T-helper 2 cell treated with Interferon-gamma antibody and Interleukin-4, amounts not matched to agents 5 μg/mL and 100 μg/mL, for 36 hours (primary cell): Measurements from ENCODE around the gene SLC8A1.

ENCODE experiments used
- DNase-seq: peaks from one replicate; pipeline ENCODE4 v3.0.0; 2021; ENCODE audit warnings: low spot score
- H3K27ac Mint-ChIP-seq: one replicate; pipeline ENCODE4 v1.8.0; 2021; ENCODE audit warnings: mild to moderate bottlenecking, mixed read lengths
- H3K27me3 Mint-ChIP-seq: one replicate; pipeline ENCODE4 v1.8.0; 2021; ENCODE audit warnings: low read depth, mixed read lengths
- H3K36me3 Mint-ChIP-seq: one replicate; pipeline ENCODE4 v1.8.0; 2021; ENCODE audit warnings: low read depth, mixed read lengths
- H3K4me1 Mint-ChIP-seq: one replicate; pipeline ENCODE4 v1.8.0; 2021; ENCODE audit warnings: low read depth, mixed read lengths
- H3K4me3 Mint-ChIP-seq: one replicate; pipeline ENCODE4 v1.8.0; 2022; ENCODE audit warnings: mild to moderate bottlenecking, moderate library complexity, mixed read lengths
- H3K9me3 Mint-ChIP-seq: one replicate; pipeline ENCODE4 v1.8.0; 2021; ENCODE audit warnings: mixed read lengths

The SLC8A1 gene

DNA sequence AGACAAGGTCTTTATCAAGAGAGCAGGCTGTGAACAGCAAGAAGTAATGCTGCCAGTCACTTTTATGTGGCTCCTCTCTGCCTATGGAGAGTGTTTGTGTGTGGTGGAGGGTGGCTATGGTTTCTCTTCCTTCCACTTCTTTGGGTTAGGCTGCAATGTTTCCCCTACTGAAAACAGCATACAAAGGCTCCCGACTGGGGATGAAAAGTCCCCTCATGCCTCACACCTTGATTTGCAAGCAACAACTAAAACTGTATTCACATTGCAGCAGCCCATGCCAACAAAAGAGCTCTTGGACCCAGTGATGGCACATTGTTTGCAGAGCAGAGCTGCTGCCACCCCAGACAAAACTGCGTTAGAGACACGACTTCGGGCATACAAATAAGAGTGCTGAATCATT, 301.6 kb downstream of the SLC8A1 start:
- Mint-ChIP-seq H3K27me3 (no peaks in the 10 kb centered on the region), H3K36me3 (peaks cover 3% of the 10 kb centered on the region), H3K27ac (no peak overlapping the region), H3K9me3 (no peaks in the 10 kb centered on the region), H3K4me3 (no peak overlapping the region), H3K4me1 (no peaks in the 10 kb centered on the region)
- DNase-seq: no peak

DNA sequence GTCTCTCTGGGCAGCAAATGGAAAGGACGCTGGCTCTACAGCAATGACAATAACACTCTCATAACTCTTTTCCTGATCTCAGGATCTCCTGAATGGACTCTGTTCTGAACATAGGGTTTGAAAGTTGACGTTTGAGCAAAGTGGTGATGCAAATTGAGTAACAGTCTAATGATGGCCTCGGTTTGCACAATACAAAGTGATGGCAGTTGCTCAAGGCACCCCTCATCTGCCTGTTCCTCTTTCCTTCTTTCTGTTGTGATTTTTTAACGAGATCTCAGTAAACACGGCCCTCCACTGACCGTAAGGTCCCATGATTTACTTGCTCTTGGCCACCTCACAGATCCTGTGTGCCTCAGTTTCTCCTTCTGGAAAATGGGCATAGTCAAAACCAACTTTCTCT, 303.6 kb downstream of the SLC8A1 start:
- no peak overlapping the region for H3K27ac Mint-ChIP-seq
- no peaks in the 10 kb centered on the region for H3K4me1 Mint-ChIP-seq
- no peak for DNase-seq
- H3K9me3 Mint-ChIP-seq: no peaks in the 10 kb centered on the region
- H3K4me3 Mint-ChIP-seq: no peak overlapping the region
- H3K36me3 Mint-ChIP-seq: peaks cover 3% of the 10 kb centered on the region
- H3K27me3 Mint-ChIP-seq: no peaks in the 10 kb centered on the region

DNA sequence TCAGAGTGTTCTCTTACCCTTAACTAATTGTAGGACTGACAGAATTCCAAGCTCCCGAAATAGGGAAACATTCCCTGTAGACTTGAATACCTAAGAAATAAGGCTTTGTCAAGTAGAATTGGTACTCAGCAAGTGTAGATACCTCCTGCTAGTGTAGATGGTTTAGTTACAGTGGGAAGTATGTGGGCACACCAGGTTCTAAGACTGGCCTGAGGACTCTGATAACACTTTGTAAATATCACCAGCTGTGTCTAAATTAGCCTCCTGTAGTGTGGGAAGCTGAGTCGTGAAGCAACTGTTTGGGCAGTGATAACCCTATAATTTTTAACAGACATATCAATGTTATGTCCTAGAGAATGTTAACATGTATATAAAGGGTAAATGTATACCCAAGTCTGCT, 304.5 kb downstream of the SLC8A1 start:
- DNase-seq: no peak
- Mint-ChIP-seq H3K9me3 (no peaks in the 10 kb centered on the region), H3K27me3 (no peaks in the 10 kb centered on the region), H3K4me3 (no peak overlapping the region), H3K36me3 (peaks cover 3% of the 10 kb centered on the region), H3K27ac (no peak overlapping the region), H3K4me1 (no peaks in the 10 kb centered on the region)

DNA sequence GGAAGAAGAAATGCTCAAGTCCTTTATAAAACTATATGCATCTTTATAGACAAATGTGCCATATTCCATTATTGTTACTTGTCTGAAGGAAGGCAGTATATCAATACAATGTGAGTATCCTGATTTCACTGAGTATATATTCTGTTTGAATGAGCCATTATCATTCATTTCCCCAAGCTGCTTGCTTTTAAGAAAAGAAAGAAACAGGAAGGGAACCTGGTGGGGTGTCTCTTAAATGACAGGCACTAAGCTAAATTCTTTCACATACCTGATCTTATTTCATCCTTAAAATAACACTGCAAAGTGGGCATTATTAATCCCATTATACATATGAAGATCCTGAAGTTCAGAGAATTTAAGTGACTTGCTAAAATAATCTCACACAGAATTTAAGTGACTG, 307.9 kb downstream of the SLC8A1 start:
- no peaks in the 10 kb centered on the region for H3K27me3 Mint-ChIP-seq
- no peak overlapping the region for H3K27ac Mint-ChIP-seq
- peaks cover 6% of the 10 kb centered on the region for H3K36me3 Mint-ChIP-seq
- H3K9me3 Mint-ChIP-seq: no peaks in the 10 kb centered on the region
- H3K4me1 Mint-ChIP-seq: no peaks in the 10 kb centered on the region
- DNase-seq: no peak
- no peak overlapping the region for H3K4me3 Mint-ChIP-seq

DNA sequence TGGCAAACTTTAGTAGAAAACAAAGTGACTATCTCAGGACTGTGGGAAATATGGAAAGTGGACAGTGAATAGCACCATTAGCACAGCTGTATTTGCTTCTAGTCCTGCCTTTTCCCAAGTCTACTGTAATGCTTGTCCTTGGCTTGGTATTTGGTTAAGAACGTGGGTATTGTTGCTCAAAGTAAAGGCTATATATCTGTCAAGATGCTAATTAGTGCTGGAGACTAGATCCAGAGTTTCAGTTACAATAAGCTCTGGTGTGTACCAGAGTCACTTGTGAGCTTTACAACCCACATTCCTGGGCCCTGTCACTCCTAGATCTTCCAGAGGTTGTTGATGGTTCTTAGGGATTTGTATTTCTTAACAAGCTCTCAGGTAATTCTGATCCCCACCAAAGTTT, 313.6 kb downstream of the SLC8A1 start:
- Mint-ChIP-seq H3K36me3 (peaks cover 3% of the 10 kb centered on the region), H3K9me3 (no peaks in the 10 kb centered on the region), H3K27ac (no peak overlapping the region), H3K4me1 (no peaks in the 10 kb centered on the region), H3K27me3 (no peaks in the 10 kb centered on the region), H3K4me3 (no peak overlapping the region)
- no peak for DNase-seq

DNA sequence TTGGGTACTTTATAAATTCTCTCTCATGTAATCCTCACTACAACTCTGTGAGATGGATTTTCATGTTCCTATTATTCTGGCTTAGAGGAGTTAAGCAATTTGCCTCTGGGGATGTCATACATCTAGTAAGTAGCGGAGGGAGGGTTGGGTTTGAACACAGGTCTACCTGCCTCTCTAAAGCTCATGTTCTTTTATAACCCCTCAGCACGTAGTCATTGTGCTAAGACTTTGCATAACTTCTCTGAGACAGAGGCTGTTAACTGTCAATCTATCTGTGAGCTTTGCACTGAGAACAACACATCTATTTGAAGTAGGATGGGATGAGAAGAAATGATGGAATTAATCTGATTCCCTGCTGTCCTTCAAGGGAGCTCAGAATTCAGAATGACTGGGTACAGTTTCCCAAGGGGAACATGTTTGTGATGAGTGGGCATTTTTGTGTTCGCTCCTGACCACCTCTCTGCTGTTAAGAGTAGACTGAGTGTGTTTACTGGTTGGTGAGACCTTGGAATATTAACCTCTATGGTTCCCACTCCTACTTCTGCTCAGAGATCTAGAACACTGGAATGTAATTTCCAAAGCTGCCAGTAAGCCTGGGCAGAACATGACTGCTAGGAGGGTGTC, 320.7 kb downstream of the SLC8A1 start:
- no peak for DNase-seq
- no peak overlapping the region for H3K27ac Mint-ChIP-seq
- no peaks in the 10 kb centered on the region for H3K27me3 Mint-ChIP-seq
- no peaks in the 10 kb centered on the region for H3K36me3 Mint-ChIP-seq
- peaks cover 5% of the 10 kb centered on the region for H3K4me1 Mint-ChIP-seq
- no peaks in the 10 kb centered on the region for H3K9me3 Mint-ChIP-seq
- no peak overlapping the region for H3K4me3 Mint-ChIP-seq

DNA sequence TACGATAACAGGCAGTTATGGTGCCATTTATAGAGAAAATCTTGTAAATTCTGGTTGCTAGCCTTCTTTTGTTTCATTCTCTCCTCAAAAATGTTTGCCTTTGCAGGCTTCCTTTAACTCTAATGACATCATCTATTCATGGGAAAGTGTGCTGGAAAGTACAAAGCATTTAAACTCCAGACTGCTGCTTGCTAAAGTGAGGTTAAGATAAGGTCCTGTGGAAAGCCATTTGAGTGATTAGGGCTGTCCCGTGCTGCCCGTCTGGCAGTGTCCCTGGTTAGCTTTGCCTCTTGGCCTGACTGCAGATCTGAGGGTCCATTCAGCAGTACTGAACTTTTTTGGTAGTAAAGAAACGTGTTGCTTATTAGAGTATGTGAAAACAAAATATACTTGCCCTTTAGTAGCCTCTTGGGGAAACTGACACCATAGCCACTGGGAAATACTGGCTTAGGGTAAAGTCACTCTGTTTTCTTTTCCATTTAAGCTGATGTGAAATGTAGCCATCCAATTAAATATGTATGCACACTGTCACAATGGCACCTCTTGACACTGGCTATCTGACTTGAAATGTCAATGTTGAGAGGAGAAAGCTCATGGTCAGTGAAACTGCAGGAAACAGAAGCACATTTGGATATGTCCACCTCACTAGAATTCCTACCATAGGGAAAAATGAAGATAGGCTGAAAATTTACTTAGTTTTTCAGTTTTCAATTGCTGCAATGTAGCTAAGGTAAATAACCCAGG, 321.5 kb downstream of the SLC8A1 start:
- Mint-ChIP-seq H3K27ac (no peak overlapping the region), H3K36me3 (no peaks in the 10 kb centered on the region), H3K4me3 (no peak overlapping the region), H3K9me3 (no peaks in the 10 kb centered on the region), H3K27me3 (no peaks in the 10 kb centered on the region), H3K4me1 (peaks cover 11% of the 10 kb centered on the region)
- DNase-seq: no peak

DNA sequence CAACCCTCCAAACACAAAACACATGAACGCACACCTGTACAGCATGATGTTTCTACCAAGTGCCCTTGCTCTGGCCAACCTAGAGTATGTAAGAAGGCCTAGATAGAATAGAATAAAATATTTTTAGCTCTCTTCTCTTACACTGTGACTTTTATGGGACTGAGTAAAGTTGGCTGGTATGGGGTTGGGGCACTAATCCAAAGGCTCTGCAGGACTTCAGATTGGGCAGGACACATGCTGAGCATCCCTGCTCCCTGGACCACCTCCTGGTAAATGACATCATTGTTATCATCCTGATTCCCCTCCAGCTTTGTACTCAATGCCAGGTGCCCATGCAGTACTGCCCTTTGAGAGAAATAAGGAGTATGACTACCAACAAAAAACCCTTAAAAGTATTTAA, 322.2 kb downstream of the SLC8A1 start:
- Mint-ChIP-seq H3K36me3 (no peaks in the 10 kb centered on the region), H3K9me3 (no peaks in the 10 kb centered on the region), H3K4me1 (peaks cover 11% of the 10 kb centered on the region), H3K27ac (no peak overlapping the region), H3K27me3 (no peaks in the 10 kb centered on the region), H3K4me3 (no peak overlapping the region)
- DNase-seq: no peak

DNA sequence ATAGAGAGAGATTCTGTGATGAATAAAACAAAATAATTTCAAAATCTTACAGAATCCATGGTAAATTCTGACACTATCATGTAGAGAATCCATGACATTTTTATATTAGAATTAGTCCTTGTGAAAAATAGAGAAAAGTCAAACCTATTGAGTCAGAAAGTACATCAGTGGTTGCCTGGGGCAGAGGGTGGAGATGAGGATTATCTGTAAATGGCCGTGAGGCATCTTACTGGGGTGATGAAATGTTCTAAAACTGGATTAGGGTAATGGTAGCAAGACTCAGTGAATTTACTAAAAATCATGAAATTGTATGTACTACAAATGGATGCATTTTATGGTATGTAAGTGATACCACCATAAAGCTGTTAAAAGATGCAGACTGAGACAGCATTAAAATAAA, 323.1 kb downstream of the SLC8A1 start:
- H3K36me3 Mint-ChIP-seq: no peaks in the 10 kb centered on the region
- no peak overlapping the region for H3K4me3 Mint-ChIP-seq
- DNase-seq: no peak
- no peaks in the 10 kb centered on the region for H3K9me3 Mint-ChIP-seq
- H3K27me3 Mint-ChIP-seq: no peaks in the 10 kb centered on the region
- H3K4me1 Mint-ChIP-seq: peaks cover 11% of the 10 kb centered on the region
- H3K27ac Mint-ChIP-seq: no peak overlapping the region

DNA sequence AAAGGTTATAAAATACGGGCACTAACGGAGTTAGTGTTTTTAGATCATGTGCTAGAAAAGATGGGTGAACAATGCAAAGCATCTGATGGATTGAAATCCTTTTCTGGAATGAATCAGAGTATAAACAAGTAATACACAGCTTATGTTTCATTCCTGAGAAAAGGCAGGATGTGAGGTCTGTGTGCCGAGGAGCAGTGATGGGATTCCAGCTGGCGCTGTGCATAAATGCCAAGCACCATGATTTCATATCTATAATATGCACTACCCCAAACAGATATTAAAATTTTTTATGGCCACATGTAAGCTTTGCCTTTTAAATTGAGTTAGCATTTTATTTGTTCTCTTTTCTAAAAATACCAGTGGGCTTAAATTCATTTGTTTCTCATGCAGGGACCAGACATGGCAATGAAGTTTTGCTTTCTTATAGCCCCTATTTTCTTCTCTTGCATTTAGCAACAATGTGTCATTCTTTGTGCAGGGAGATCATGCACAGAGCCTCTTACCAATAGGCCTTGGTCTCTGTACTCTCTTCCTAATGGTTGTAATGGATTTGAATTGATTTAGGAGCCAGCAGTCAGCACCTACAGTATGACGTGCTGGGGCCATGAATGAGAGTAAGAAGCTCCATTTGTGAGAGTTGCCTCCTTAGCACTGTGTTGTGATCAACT, 323.9 kb downstream of the SLC8A1 start:
- H3K36me3 Mint-ChIP-seq: no peaks in the 10 kb centered on the region
- peaks cover 11% of the 10 kb centered on the region for H3K4me1 Mint-ChIP-seq
- H3K27ac Mint-ChIP-seq: no peak overlapping the region
- H3K27me3 Mint-ChIP-seq: no peaks in the 10 kb centered on the region
- no peak overlapping the region for H3K4me3 Mint-ChIP-seq
- no peak for DNase-seq
- no peaks in the 10 kb centered on the region for H3K9me3 Mint-ChIP-seq

DNA sequence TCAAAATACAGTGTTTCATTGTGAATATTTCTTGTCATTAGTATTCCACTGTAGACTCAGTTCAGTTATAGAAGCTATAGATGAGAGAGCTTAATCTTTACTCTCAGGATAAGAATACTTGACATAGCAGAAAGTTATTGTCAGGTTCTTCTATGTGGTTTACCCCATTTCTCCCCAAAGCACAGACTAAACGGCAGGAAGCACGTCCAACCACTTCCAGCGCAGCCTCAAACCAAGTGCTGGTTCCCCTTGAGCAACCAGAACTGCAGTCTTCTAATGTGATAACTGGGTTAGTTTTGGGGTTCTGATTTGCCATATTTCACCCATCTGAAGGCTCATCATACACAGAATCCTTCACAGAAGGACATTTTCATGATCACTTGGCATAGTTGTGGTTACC, 324.7 kb downstream of the SLC8A1 start:
- Mint-ChIP-seq H3K27ac (no peak overlapping the region), H3K27me3 (no peaks in the 10 kb centered on the region)

DNA sequence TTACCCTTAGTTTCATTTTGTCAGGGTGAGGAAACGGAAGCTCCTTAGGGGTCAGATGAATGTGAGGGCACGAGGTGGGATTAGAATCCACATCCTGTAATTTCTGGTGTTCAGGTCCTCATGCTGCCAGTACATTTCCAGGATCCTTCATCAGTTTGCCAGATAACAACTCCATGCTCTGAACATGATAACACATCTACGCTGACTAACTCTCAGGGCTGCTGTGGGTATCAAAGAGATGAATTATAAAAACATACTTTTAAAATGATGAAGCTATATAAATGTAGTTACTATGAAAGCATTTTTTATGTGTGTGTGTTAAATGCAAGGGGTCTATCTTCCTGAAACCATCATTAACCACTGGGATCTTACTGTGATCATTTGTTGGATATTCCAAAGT, 325.9 kb downstream of the SLC8A1 start:
- H3K36me3 Mint-ChIP-seq: peaks cover under 1% of the 10 kb centered on the region
- H3K27me3 Mint-ChIP-seq: no peaks in the 10 kb centered on the region
- peaks cover 11% of the 10 kb centered on the region for H3K4me1 Mint-ChIP-seq
- no peak overlapping the region for H3K27ac Mint-ChIP-seq
- DNase-seq: no peak
- no peaks in the 10 kb centered on the region for H3K9me3 Mint-ChIP-seq
- H3K4me3 Mint-ChIP-seq: no peak overlapping the region

More for the DNA sequence above, 324.7 kb downstream of the SLC8A1 start:
- Mint-ChIP-seq H3K9me3 (no peaks in the 10 kb centered on the region), H3K4me3 (no peak overlapping the region), H3K4me1 (peaks cover 11% of the 10 kb centered on the region), H3K36me3 (no peaks in the 10 kb centered on the region)
- peak; percentile 5 for DNase-seq

DNA sequence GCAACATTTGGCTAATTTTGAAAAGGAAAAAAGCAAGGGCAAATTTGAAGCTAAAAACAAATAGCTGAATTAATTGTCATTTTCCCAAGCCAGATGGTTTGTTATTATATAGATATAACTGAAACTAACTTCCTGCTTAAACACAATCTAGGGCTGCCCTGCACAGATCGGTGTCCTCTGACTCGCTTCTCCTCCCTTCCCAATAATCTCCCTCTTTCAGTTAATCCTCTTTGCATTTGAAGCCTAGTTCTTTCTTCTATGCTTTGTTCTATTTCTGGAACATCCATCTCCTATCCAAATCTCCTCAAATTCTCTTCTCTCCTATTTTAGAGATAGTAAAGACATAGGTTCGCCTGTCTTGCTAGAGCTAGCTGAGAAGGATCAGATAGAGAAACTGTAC, 328.1 kb downstream of the SLC8A1 start:
- Mint-ChIP-seq H3K36me3 (peaks cover 2% of the 10 kb centered on the region), H3K27me3 (no peaks in the 10 kb centered on the region), H3K27ac (no peak overlapping the region), H3K4me3 (no peak overlapping the region), H3K9me3 (no peaks in the 10 kb centered on the region), H3K4me1 (peaks cover 11% of the 10 kb centered on the region)
- no peak for DNase-seq

DNA sequence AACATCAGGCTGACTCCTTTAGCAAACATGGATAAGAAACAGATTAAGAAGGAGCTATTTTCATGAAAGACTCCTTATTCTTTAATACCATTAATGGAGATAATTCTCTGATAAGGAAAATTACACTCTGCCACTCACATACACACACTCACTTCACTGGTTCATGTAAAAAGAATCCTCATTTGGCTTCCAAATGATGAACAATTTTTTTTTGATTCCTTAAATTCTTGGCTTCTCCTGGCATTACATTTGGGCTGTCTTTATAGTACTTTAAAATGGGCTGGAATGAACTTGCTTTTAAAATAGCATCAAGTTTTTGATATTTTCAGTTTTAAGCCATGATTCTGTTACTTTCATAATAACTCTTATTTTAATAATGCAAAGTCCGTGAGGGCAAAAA, 328.6 kb downstream of the SLC8A1 start:
- no peaks in the 10 kb centered on the region for H3K9me3 Mint-ChIP-seq

More for the DNA sequence above, 328.6 kb downstream of the SLC8A1 start:
- H3K4me1 Mint-ChIP-seq: peaks cover 11% of the 10 kb centered on the region
- peaks cover 2% of the 10 kb centered on the region for H3K36me3 Mint-ChIP-seq
- H3K27me3 Mint-ChIP-seq: no peaks in the 10 kb centered on the region
- H3K27ac Mint-ChIP-seq: no peak overlapping the region
- no peak overlapping the region for H3K4me3 Mint-ChIP-seq
- DNase-seq: no peak
